HG03139 (cell line): ENCODE measurements around the gene DIAPH2.

Experiments
- ATAC-seq: cut with Tn5 transposase; IDR thresholded peaks from one replicate; pipeline ENCODE4 v1.9.1; 2021; ENCODE audit not compliant: unreplicated experiment

The DIAPH2 gene

DNA sequence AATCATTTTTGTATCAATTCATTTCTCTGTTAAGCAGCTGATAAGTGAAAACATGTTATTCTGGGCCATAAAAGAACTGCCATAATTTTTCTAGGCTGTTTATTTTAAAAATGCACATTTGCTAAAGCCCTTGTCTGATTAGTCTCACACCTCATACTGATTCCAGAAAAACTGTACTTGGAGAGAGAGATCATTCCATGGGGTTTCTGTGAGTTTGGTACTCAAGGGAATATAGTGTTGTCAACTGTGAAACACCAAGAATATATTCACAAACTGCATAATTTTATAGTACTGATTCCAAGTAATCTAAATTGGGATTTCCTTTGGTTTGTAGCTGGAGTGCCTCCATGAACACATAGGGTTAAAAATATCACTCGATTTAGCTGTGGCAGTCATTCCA lies 746.6 kb downstream of the DIAPH2 start:
- no peak for ATAC-seq

DNA sequence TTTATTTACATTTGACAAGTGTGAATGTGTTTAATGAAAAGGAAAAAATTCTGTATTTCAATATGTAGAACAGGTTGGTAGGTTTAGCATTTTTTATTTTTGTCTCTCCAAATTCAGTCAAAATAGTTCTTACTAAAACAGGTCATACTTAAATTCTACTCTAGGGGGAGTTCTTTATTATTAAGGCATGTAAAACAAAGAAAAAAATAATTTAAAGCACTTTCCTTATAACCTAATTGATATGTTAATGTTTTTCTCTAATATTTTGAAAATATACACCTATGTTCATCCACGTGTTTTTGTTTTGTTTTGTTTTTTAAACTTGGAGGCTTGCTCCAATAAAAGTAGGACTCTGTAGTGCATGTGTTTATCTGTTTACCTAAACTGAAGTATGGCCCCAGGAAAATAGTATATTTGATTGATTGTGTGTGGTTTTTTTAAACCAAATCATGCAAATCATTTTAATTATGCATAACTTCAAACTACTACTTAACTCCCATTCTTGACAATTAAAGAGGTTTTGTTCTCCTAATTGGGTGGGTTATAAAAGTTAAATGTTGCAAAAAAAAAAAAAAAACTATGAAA lies 761.7 kb downstream of the DIAPH2 start:
- no peak for ATAC-seq

DNA sequence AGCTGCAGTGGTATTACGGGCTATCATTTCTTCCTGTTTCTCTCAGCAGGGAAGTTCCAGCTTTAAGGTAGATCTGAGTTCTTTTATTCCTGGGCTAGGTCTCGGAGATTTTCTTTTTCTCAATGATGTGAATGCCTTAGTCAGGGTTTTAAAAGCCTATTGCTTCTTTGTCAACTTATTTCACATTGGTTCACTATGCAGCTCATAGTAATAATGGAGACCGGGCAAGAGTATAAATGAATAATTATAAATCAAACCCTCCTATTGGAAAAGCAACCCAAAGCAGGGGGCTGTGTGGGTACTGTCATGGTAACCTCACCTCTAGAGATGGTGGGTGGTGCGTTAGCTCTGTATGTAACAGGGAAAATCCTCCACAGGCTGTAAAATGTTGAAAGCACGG lies 762.7 kb downstream of the DIAPH2 start:
- no peak for ATAC-seq

DNA sequence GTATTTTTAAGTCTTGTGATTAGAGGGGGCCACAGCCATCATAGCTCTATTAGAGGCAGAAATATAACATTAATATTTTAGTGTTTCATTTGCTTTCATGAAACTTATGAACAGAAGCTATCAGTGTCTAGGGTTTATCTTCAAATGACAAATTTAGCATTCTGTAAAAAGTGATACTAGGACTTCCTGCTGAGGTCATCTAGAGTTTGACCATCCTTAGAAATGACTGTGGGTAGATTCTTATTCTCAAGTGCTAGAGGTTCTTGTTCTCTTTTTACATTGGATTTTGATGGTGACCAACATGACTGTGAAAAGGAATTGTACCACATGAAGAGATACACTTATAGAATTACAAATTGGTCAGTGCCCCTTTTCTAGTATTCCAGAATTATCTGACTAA lies 767.6 kb downstream of the DIAPH2 start:
- ATAC-seq, result no peak

DNA sequence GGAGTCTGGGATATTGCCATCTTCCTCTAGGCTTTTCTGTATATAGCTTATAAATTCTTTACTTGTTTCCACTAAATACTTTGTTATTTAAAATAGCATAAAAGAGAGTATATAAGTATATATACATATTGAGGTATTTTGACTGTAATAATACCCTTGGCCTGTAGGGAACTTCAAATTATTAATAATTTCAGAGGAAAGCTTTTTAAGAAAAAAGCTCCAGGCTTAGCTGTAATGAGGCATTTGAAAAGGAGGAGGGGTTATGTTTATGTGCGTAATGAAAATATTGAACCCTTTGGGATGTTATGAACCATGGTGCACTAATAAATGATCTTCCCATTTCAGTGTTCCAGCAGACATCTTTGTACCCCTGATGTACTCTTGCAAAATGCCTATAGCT lies 777.1 kb downstream of the DIAPH2 start:
- ATAC-seq, result no peak

DNA sequence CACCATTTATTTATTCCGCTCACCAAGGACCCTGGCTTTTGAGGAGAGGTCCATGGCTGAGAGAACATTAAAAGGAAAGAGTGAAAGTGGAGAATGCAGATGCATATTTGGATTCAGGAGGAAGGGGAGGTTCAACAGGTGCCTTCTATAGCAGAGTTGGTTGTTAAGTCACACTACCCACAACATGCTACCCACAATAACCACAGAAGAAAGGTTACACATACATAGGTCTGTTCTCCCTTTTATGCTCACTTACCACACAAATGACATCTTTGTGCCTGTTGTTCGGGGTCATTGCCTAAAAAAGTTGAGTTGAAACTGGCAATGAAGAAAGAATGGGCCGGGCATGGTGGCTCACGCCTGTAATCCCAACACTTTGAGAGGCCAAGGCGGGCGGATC lies 786.4 kb downstream of the DIAPH2 start:
- no peak for ATAC-seq

DNA sequence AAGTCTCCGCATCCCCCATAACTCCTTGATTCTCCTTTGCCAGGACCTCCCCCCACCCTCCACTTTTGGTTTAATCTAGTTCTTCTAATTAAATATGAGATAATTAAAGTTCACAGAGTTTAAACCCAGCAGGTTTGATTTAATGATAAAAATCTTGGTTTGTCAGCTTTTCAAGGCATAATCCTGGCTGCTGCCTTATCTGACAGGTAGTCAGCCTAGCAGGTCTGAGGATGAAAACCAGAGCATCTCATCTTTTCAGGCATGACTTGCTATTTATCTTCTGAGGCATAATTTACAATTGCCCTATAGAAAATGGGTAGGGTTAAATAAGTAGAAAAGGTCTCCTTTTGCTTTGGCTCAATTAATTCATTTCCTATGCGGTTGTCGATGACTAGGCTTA lies 790.3 kb downstream of the DIAPH2 start:
- no peak for ATAC-seq

DNA sequence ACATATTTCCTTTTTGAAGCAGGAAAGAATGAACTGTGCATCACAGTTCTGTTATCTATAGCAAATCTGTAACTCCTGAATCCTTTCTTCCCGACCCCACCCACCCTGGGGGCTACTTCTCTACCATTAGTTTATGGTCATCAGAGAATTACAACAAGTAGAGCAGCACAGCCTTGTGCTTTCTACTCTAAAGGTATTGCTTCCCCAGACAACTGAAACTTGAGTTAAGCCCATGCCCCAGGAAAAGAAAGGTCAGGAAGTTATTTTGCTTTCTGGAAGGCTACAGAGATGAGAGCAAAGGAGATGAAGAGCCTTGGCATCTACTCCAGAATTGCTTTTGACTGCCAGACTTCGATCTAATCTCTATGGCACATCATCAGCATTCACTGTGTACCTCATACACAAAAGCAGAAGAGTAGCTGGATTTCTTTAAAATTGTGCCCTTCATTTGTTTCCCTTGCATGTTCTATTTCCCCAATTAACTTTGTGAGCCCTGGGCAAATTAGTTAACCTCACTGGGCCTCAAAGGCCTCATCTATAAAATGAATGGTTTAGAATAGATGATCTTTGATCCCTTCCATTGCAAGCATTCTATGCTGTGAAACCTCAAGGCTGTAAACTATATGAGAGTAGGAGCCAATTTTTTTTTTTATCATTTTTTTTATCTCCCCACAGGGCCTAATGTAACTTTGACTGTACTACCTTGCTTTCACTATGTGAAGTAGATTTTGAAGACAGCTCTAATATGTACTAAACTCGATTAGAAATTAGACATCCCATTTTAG lies 794.7 kb downstream of the DIAPH2 start:
- no peak for ATAC-seq

DNA sequence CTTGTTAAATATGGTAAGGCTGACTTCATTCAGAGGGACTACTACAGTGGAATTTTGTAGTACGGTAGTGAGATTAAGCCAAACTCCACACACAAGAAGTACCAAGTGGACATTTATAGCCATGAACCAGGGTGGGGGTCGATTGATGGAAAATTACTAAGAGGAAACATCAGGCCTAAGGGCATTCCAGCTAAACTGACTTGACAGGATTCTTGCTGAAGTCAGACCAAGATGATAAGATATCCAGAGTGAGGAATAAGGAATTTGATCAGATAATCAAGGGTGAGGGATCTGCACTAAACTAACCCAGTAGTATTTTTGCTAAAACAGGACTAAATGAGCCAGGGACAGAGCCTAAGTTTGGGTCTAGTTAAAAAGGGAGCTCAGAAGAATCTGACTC lies 796.6 kb downstream of the DIAPH2 start:
- ATAC-seq, result no peak

DNA sequence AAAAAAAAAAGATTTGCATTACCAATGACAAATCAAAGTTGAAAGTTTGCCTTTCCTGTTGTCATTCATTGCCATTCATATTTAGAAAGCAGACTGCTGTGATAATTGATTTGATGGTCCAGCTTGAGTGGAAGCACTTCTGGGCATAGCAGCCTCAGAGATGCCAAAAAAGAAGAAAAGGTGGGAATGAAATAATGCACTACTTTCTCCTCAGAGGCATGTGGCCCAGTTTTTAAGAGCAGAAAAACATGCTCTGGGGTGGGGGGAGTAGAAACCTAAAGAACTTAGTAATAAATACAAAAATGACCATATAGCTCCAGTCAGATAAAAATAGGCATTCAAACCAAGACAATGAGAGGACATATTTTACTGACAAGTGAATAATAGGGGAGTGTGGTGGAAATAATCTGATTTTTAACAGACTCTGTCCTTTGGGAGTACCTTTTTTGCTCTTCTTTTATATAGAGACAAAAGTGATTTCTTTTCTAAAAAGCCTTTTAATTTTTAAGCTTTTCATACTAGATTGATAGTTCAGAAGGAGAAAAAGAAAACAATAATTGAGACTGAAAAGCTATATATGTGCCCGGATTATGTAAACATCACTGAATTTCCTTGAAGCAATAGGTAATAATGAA lies 798.1 kb downstream of the DIAPH2 start:
- ATAC-seq, result no peak

DNA sequence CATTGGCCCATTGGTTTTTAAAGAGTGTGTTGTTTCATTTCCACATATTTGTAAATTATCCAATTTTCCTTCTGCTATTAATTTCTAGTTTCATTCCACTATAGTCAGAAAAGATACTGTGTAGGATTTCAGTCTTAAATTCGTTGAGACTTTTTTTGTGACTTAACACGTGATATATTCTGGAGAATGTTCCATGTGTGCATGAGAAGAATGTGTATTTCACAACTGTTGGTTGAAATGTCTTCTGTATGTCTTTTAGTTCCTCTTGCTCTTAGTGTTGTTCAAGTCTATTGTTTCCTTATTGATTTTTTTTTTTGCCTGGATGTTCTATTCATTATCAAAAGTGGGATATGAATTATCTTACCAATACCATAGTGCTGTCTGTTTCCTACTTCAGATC lies 806.0 kb downstream of the DIAPH2 start:
- no peak for ATAC-seq

DNA sequence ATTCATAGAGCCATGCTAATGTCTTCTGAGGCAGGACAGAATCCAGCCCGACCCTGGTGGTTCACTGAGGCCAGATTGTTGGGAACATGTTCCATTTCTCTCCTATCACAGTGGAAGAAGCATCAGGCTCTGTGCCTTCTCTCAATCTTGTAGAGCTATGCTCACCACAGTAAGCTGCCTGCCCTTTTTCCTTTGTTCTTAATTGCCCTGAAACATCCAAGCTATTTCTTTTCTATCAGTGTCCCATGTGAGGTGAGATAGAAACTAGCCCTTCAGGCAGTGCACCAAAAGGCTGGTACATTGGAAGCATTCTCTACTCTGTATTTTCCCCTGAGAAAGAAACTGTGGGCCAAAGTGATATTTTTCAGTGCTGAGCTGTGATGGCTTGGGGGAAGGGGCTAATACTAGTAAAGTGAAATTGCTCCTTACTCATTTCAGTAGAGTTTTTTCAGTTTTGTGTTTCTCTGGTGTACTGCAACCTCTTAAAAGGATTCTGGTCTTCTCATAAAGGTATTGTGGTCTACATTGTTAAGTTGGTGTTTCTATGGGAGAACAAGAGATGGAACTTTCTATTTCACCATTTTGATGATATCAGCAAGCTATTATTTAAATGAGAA lies 810.2 kb downstream of the DIAPH2 start:
- ATAC-seq, result peak; percentile 85

DNA sequence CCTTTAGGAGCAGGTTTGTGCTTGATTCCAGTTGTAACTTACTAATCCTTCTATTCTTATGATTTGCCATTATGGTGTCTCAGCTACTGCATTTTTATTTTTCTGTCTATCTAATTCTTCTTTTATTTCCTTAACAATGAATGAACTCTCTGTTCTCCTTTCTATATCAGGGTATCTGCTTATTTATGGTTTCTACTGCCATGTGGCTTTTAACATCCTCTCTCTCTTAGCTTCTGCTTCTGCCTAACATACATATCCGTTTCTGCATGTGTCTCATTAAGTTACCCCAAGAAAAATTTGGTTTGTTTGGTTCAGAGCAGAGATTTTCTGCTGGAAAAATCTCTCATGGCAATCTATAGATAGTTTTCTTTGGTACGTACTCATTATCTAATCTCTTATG lies 813.5 kb downstream of the DIAPH2 start:
- ATAC-seq, result no peak

DNA sequence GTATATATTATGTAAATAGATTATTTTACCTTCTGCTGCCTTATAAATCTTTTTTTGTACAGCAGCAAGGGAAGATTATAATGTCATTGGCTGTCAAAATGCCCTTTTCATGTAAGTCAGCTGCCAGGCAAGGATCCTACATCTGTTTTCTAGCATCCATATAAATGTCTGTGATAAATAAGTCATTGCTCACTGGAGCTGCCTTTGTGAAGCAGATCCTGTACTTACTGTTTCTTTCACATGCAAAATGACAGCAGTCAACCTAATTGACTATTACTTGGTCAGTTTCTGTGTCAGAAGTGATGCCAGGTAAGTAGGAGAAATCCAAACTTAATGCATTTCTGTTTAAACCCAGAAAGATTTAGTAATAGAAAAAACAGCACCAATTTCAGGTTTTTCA lies 819.8 kb downstream of the DIAPH2 start:
- no peak for ATAC-seq

DNA sequence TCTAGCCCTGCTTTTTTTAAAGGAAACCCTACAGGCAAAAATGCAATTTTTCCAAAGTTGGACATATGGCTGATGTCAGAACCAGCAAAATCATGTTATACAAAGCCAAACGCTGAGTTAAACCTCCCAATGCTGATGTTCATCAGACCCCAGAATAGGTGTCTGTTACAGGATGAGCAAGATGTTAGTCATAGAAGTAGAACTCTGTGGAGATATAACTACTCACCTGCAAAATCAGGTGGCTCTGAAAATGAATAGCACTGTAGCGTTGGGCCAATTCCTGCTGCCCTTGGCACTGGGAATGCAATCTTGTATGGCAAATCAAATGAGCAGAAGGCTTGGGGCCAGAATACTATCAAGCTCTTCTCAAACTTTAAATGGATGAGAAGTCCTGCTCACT lies 833.1 kb downstream of the DIAPH2 start:
- ATAC-seq, result no peak

DNA sequence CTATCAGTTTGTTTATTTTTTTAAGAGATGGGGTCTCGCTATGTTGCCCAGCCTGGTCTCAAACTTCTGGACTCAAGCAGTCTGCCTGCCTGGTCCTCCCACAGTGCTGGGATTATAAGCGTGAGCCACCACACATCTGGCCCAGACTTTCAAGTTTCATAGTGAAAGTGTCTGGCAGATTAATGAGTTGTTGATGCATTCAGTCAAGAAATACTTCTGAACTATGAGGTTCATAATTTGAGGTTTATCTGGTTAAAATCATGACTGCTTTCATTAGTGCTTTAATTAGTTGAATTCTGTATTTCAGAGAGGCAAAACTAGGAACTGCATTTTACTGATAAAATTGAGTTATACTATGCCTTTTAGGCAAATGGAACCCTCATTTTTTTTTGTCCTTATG lies 837.7 kb downstream of the DIAPH2 start:
- ATAC-seq, result no peak

DNA sequence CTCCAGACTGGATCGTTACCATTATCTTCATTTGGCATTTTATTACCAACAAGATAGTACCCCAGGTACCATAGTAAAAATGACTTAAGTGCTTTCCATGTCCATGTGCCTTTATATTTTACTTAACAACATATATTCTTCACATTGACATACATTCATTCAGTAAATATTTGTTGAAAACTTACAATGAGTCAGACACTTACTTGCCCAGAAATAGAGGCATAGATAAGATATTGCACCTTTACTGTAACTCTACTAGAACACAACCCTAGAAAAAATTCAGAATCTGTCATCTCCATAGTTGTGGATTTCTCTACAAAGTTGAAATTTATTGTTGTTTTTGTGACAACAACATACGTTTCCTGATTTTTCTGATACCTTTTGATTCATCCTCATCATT lies 839.7 kb downstream of the DIAPH2 start:
- no peak for ATAC-seq

DNA sequence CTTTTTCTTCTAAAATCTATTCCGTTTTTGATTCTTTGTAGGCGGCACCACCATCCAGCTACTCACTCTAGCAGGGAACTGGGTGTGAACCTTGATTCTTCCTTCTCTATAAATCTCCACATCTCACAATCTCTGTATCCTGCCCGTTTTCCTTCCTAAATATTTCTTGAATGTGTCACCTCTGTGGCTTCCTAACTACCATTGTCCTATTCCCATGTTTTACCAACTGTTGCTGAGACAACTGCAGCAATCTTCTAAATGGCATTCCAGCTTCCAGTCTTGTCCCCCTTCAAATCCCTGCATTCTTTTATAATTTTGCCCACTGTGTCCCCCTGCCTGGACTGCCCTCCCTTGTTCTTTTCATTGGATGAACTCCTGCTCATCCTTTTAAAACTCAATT lies 840.4 kb downstream of the DIAPH2 start:
- no peak for ATAC-seq

DNA sequence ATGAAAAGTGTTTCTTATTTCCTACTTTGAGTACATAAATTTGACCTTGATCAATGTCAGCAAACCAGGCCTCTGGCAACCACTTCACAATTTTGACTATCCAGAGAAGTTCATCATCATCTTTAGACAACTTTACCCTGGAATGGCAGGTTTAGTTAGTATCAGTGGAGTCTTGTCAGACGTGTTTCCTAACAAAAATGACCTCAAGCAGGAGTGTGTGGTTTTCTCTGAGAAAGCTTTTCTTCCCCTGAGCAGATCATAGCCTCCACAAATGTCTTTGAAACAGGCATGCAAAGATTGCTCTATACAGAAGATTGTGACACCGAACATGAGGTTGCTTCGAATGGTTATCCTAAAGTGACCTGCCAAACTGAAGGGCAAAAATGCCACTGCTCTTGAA lies 841.3 kb downstream of the DIAPH2 start:
- ATAC-seq, result no peak

DNA sequence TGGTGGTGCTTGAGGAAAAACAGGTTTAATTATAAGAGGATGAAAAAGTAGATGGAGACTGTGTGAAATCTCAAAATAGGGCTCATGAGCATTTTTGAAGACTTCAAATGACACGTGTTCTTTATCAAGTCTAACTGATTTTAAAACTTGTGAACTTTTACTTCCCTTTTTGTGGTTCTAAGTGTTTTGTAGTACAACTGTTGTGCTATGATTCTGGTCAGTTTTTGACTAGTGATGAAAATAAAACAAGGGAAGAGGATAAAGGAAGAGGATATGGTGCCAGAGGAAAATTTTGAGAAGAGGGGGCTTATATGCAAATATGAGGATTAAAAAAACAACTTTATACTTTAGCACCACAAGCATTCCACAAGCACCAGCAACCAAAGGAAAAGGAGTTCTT lies 843.1 kb downstream of the DIAPH2 start:
- ATAC-seq, result no peak

DNA sequence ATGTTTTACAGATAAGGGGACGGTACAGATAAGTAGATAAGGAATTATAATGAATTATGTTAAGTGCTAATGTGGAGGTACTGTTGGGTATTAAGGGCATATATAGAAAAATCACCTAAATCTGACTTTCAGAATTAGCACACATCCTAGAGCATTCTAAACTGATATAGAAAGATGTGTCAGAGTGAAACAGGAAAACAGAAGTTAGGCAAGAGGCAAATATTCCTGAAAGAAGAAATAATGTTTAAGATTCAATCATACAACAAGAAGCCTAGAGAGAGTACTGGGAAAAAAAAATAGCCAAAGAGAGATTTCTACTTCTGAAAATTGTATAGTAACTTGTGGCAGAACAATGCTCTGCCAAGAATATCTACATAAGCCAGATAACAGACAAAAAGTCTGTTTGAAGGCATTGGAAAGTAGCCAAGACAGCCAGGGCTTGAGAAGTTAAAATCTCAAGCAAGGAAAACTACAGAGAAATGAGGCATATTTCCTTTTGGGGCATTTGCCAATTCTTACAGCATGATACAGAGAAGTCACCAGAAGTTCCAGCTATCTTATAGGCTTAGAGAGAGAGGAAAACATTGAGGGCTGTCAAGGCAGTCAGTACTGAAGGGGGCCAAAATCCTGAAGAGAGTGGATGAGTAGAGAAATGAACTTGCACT lies 845.0 kb downstream of the DIAPH2 start:
- no peak for ATAC-seq

DNA sequence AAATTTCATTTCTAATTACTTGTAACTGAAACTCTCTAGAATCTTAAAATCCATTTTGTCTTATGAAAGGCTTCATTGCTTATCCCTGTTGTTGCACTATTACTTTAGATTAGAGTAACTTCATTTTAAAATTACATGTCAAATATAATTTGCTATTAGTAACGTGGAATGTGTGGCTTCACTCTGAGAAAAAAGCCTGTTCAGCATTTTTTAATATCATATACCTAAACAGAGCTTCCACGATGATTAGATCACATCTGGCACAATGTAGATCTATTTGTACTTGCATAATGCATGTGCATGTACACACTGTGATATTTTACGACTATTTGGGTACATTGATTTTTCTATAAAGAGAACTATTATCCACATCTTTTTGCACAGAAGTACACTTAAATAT lies 847.2 kb downstream of the DIAPH2 start:
- ATAC-seq, result no peak
